NCI-H446 (cell line): ENCODE measurements around the gene SLC2A1.
A peak's percentile ranks its signal among the peaks of the same experiment; 100 is the strongest.

Experiments used
- DNase-seq, 2 experiments: peaks; one replicate each; lab custom pipeline; 2025; lab: John Stamatoyannopoulos, UW

Gene SLC2A1

DNA sequence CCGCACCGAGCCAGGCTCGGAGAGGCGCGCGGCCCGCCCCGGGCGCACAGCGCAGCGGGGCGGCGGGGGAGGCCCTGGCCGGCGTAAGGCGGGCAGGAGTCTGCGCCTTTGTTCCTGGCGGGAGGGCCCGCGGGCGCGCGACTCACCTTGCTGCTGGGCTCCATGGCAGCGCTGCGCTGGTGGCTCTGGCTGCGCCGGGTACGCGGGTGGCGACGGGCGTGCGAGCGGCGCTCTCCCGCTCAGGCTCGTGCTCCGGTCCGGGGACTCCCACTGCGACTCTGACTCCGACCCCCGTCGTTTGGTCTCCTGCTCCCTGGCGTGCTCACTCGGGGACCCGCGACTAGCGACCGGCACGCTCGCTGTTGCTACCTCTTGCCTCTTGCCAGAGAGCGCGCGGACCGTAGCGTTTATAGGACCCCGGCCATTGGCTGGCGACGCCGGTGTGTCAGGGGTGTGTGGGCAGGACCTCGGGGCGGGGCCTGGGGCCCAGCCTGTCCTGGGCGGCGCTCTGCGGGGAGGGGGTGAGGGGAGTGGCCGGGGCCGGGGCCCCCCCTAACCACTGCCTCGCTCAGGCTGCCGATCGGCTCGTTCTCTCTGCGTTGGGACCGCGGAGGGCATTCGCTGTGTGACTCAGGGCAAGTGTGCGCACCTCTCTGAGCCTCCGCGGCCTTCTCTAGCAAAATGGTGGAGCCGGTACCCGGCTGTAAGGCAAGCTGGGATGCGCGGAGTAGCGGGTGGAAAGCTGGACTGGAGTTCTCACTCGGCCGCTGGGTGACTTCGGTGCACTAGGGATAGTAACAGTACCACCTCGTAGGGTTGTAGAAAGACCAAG, at the start of gene SLC2A1:
SLC2A1 (minus strand) TSS at position 381 of the 832 bp plus-strand sequence; CDS start at position 164, 217 bp downstream.
- peak; percentile 79 to 93 for DNase-seq

DNA sequence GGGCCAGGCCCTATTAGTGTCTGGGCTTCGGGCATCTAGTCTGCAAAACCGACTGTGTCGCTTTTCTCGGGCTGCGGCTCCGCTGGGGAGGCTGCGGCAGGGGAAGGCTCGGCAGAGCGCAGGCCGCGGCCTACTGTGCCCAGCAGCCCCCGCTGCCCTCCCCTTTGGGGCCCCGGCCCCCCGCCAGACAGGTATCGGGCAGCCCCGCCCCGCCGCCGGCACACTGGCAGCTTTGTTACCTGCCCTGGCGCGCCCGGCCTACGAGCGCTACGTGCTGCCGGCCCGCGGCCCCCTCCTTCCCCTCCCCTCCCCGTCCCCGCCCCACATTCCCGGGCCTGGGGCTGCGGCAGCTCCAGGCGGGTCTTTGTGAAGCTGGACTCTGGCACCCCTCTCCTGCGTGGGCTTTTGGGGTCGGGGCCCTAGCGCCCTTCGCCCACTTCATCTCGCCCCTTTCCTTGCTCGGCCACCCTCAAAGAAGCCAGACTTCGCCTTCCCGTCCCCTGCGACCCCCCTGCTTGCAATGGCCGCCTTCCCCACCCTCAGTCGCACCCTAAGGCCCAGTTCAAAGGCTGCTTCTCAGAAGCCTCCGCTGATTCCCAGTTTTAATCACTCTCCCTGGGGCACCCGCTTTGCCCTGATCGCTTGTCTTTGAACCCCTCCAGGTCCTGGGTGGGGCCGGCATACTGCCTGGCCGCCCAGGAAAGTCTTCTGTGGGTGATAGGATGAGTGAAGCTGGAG, 48.9 kb upstream of the SLC2A1 start:
- DNase-seq: no peak

DNA sequence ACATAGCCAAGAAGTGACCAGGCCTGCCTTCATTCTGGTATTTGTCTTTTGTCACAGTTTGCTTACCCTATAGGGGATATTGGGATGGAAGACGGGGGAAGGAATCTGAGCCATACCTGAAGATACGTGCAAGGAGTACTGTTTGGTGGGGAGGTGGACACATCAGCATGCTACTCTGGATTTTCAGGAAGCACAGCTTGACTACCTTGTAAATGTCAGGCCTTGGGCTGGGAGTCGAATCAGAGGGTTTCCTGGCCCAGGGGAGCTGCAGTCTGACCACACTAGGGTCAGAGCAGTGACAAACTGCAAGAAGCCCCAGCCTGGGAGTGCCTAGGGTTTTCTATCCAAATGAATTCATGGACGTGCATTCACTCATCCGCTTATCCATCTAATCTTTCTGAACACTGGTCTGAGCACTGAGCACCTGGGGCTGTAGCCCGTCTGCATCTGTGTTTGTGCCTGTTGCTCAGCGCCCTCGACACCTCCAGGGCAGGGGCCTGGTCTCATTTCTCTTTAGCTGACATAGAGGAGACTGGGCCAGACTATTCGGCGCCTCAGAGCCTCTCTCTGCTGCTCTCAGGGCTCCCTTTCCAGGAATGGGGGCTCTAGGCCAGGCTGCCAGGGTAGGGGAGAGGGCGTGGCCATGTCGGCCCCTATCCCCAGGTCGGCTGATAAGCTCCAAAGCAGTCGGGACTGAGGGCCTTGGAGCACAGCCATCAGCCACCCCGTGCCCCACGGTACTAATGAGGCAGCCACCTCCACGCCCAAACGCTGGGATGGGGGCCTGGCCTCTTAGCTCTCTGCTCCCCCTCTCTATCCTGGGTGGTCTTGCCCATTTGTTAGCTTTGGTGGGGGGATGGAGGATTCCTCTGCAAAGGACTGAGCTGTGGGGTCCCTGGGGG, 47.0 kb upstream of the SLC2A1 start:
- DNase-seq: no peak

DNA sequence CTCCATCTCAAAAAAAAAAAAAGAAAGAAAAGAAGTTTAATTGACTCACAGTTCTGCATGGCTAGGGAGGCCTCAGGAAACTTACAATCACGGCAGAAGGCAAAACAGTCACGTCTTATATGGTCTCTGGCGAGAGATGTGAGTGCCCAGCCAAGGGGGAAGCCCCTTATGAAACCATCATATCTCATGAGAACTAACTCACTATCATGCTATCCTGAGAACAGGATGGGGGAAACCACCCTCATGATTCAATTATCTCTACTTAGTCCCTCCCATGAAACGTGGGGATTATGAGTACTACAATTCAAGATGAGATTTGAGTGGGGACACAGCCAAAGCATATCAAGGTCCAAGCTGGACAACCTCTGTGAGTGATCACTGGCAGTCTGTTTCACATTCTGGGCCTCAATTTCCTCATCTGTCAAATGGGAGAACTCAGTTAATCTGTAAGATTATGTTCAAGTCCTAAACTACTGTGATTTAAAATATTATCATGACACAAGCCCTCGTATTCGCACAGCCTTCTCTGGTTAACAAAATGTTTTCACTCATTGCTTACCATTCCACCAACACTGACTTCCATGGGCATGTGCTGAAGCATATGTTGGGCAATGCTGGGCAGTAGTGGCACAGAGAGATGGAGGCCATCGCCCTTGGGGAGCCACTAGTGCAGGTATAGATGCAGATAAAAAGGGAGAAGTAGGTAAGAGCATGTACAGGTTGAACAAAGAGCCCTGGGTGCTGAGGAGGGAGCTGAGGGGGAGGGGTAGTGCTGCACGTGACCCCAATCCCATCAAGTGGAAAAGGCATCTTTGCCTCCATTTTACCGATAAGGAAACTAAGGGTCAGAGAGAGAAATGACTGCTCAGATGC, 46.2 kb upstream of the SLC2A1 start:
- DNase-seq: no peak

DNA sequence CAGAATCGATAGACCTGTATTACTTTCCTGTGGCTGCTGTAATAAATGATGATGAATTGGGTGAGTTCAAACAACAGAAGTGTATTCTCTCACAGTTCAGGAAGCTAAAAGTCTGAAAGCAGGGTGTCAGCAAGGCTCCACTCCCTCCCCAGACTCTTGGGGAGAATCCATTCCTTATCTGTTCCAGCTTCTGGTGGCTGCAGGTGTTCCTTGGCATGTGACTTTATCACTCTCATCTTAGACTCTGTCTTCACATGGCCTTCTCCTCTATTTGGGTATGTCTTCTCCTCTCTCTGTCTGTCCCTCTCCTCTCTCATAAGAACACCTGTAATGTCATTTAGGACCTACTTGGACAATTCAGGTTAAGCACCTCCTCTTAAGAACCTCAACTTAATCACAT, 44.1 kb upstream of the SLC2A1 start:
- DNase-seq: no peak

DNA sequence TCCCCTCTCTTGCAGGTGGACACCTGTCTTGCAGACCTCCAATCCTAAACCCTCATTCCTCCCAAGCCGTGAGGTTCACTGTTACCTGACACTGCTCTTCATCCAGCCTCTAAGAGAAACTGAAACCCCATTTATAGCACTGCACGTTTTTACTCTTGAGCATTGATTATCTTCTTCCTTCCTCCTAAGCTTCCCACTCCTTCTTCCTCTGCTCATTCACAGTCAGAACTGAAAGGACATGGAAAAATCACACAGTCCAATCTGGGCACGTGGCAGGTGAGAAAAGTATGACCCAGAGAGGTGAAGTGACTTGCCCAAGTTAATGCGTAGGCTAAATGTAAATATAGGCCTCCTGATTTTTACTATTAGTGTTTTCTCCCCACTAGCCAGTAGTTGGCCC, 43.4 kb upstream of the SLC2A1 start:
- no peak for DNase-seq

DNA sequence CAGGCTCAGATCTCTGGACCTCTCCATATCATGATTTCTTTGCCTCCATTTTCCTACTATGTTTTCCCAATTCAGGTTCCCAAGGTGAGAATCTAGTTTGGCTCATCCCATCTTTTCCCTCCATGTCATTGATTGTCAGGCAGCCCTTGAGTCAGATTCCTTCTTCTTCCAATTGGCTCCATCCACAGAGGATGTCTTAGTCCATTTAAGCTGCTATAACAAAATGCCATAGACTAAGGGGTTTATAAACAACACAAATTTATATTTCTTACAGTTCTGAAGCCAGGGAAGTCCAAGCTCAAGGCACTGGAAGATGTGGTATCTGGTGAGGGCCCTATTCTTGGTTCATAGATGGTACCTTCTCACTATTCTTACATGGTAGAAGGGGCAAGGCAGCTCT, 42.8 kb upstream of the SLC2A1 start:
- DNase-seq: no peak

DNA sequence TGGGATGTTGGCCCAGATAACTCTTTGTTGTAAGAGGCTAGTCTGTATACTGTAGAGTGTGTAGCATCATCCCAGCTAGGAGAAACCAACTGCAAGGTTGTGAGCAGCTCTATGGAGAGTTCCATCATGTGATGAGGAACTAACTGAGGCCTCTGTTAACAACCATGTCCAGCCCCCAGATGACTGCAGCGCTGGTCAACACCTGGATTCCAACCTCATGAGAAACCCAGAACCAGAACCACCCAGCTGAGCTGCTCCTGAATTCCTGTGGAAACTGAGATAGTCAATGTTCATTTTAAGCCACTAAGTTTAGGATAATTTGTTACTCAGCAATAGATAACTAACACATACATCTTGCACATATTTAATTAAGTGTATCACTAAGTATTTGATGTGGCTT, 41.6 kb upstream of the SLC2A1 start:
- DNase-seq: no peak

DNA sequence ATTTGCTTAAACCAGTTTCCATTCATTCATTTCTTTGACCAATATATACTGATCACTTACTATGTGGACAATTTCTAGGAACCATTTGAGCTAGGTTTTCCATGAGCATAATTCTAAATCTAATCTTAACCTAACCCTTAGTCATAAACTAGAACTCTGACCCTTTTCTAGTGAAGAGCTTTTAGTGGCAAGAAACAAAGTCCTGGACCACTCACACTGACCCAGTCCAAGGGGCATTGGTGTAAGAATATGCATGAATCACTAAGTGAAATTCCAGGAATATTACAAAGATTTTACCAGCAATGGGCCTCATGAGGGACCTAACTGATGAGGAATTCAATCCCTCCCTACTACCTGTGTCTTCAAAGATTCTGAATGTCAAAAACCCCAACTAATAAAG, 40.6 kb upstream of the SLC2A1 start:
- DNase-seq: no peak

DNA sequence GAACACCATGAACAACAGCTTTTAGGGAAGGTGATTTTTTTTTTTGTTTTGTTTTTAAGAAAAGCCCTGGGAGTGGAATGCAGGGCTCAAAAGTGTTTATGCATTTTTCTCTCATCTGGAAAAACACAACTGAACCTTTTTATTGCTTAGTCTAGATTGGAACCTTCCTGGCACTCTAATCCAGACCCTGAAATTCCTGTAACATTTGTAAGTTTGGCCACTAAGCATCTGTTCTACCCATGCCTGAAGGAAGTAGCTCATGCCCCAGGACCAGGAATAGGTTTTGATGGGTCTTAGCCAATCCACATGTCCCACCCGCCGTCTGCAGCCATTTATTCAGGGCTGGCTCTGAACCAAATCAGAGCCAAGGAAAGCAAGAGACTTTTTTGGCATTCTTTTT, 39.7 kb upstream of the SLC2A1 start:
- no peak for DNase-seq

DNA sequence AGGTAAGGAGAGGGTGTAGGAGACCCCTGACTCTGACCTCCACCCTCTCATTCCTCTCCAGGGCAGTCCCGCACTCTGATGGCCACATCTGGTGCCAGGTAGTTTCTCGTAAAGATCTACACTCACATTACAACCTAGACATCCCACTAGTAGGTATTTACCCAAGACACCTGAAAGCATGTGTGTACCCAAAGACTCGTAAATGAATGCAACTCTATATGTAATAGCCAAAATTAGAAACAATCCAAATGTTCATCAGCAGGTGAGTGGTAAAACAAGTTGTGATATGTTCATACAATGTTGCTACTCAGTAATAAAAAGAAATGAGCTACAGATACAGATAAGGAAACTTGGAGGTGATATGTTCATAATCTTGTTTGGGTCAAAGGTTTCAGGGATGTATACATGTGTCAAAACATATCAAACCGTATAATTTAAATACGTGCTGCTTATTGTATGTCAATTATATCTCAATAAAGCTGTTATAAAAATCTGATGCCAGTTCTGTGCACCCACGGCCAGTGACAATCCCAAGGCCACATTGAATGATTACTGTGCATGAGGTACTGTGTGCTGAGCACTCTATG, 37.8 kb upstream of the SLC2A1 start:
- no peak for DNase-seq

DNA sequence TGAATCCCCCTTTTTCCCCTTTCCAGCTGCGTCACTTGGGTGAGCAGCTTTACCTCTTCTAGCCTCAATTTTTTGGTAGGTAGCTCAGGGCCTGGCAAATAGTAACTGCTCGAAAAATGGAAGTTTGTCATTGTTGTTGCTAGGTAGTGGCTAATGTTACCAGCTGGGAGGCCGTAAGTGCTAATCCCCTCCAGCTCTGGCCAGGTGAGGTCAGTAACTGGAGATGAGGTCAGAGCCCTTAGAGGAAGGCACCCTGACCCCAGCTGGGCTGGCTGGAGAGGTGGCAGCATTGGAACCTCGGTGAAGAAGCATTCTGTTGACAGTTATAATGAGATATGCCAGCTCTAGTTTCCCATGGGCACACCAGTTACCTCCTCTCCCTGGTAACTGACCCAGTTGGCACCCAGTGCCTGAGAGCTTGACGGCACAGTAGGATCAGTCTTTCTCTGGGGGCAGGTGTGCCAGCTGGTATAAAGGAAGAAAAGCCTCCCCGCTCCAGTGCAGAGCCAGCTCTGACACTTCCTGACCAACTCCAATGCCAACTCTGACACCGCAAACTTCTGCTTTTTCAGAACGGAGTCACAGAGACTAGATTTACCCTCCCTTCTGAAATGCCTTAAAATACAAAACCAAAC, 35.0 kb upstream of the SLC2A1 start:
- no peak for DNase-seq

DNA sequence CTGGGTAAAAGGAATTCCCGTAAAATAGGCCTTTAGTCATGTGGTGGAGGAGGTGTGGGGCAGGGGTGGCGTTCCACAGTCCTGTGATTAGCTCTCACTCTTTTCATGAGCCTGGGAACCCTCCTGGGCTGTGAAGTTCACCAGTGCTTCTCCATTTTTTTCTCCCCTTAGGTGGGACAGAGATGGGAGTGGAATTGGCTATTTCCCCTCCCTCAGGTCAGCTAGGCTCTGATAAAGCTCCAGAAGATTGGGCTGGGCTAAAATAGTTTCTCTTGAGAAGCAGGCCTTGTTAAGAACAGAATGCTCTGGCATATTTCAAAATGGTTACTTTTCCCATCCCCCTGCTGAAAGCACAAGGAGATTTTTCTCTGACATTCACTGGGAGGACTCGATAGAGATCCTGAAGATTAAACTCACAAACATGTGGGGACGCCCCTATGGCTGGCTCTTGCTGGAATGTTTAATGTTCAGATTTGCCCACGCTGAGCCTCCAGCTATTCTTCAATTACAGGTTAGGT, 33.4 kb upstream of the SLC2A1 start:
- DNase-seq: no peak

DNA sequence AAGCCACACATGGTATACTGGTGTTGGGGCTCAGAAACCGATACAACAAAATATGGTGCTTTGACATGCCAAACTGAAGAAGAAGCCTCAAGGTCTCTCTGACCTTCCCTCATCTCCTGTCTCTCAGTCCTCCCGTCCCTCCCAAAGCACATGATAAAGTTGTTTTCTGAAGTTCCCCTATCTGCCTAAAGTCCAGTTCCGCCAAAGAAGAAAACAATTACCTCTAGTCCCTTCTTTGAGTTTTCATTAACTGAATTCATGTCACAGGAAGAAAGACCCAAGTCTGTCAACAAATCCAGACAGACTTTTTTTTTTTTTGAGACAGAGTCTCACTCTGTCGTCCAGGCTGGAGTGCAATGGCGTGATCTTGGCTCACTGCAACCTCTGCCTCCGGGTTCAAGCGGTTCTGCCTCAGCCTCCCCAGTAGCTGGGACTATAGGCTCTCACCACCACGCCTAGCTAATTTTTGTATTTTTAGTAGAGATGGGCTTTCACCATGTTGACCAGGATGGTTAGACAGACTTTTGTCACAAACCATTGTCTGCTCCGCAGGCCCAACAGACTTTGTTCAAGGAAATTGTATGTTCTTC, 32.2 kb upstream of the SLC2A1 start:
- DNase-seq: no peak

DNA sequence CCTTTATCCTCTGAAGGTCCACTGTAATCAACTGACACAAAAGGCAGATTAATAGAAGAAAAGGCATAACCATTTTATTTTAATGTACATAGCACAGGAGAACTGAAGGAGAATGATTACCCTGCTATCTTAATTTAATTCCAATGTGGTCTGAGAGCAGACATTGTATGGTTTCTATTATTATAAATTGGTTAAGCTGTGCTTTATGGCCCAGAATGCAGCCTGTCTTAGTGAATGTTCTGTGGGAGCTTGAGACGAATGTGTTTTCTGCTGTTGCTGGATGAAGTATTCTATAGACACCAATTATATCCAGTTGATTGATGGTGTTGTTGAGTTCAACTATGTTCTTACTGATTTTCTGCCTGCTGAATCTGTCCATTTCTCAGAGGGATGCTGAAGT, 25.0 kb upstream of the SLC2A1 start:
- no peak for DNase-seq

DNA sequence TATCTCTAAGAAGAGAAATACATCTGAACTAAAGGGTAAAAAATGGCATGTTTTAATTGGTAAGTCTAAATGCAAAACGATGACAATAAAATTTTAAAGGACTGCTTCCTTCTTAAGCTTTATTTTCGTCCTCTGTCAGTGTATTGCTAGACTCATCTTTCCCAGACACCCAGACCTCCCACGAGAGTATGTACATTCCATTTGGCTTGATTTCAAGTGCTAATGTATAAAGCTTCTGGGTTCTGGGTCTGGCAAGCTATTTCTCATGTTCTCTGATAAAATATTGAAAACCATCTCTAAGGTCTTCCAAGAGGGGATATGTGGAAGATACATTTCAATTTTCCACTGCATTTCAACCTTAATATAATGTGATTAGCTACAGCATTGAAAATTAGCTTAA, 24.6 kb upstream of the SLC2A1 start:
- no peak for DNase-seq

DNA sequence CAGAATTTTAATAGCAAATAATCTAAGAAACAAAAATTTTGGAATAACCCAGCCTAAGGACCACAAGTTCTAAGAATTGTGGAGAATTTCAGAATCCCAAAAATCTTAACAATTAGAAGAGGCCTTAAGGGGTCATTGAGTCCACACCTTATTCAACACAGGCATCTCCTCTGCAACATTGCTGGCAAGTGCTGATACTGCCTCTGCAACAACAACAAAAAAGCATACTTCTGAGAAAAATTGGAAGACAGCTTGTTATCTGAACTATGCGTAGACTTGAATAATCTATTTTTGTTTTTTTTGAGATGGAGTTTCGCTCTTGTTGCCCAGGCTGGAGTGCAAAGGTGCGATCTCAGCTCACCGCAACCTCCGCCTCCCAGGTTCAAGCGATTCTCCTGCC, 24.0 kb upstream of the SLC2A1 start:
- no peak for DNase-seq

DNA sequence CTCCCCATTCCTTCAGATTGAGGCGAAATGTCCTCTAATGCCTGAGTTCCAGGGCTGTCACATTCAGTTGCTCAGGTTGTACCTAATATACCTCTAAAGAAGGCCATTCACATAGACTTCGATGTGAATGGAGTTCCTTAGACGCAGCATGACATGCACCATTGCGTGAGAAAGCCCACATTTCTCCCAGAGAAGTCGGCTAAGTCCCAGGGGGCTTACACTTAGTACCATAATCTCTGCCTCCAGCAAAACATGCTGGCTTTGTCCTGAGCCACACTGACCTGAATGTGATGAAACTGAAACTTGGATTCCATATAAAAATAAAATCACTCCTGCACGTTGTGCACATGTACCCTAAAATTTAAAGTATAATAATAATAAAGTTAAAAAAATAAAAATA, 23.2 kb upstream of the SLC2A1 start:
- no peak for DNase-seq

DNA sequence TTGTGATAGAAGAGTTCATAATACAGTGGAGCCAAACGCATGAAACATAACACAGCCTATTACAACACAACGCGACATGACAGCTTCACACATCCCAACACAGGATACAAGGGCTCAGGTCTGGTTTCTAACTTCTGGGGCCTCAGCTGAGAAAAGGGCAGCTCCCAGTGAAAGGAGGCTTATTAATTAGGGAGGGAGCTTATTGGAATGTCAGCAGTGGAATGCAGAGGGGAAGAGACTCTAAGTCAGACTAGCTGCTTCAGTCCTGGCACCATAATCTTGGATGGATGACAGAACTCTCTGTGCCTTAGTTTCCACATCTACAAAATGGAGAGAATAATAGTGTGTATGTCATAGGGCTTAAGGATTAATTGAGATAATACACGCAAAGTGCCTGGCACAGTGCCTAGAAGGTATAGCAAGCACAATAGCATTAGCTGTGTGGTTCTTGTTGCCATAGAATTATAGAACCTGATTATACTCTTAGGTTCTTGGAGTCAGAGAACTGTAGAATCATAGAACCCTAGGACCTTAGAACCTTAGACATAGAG, 22.7 kb upstream of the SLC2A1 start:
- no peak for DNase-seq
